Measurements from ENCODE around the gene MGLL.

The MGLL gene

DNA sequence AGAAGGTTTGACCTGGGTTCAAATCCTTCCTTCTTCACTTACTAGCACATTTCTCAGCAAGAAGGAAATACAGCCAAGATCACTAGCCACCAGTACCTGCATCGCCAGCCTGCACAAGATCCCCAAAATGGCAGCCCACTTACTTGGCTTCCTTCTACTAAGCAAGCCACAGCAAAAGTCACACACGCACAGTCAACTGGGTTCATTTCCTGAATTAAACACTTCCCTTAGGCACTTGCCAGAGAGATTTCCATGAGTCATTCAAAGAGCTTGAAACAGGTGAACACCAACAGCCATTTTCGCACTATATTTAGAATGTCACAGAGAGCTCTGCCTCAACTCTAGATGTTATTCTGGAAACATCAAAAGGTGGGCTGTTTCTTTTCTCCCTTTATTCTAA, 42.6 kb downstream of the MGLL start:
- TF ChIP-seq, protein P1, sequence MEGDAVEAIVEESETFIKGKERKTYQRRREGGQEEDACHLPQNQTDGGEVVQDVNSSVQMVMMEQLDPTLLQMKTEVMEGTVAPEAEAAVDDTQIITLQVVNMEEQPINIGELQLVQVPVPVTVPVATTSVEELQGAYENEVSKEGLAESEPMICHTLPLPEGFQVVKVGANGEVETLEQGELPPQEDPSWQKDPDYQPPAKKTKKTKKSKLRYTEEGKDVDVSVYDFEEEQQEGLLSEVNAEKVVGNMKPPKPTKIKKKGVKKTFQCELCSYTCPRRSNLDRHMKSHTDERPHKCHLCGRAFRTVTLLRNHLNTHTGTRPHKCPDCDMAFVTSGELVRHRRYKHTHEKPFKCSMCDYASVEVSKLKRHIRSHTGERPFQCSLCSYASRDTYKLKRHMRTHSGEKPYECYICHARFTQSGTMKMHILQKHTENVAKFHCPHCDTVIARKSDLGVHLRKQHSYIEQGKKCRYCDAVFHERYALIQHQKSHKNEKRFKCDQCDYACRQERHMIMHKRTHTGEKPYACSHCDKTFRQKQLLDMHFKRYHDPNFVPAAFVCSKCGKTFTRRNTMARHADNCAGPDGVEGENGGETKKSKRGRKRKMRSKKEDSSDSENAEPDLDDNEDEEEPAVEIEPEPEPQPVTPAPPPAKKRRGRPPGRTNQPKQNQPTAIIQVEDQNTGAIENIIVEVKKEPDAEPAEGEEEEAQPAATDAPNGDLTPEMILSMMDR (IDR thresholded peaks at IDR 0.05; ENCODE audit: low read depth, low read length, missing control alignments): no peak
- no peak for DNase-seq (ENCODE audit: extremely low read depth, low read depth)
- no peak overlapping the region for H3K4me3 ChIP-seq (replicated peaks; ENCODE audit: low read depth, low read length)

DNA sequence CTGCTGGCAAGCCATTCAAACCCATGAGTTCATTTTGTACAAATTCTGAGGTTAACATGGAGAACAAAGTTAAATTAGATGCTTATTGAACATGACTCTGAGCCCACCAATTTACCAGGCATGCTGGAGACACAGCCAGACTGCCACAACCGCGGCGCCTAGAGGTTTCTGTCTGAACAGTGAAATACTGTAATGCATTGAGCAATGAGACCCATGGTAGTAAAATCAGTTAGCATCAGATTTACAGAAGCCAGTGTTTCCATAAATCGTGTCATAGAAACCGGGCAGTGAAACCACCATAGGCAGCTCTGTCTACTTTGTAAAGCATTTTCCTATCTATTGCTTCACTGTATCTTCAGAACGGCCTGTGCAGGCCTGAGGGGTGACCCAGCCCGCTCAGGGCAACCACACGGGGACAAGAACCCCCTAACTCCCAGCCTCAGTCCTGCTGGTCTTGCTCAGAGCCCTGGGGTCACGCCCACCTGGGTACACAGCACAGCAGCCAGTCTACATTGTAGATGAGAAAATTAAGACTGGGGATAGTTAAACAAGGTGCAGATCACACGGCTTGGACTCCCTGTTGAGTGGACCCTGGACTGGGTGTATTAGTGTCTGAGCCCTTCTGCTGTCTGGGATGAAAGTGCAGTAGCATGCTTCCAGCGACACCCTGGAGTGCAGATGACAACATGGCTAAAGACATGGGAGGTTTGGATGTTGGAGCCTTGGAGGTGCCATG, 44.2 kb downstream of the MGLL start:
- H3K4me3 ChIP-seq (replicated peaks; ENCODE audit: low read depth, low read length): no peak overlapping the region
- no peak for DNase-seq (ENCODE audit: extremely low read depth, low read depth)
- TF ChIP-seq, protein P1 (IDR thresholded peaks at IDR 0.05; ENCODE audit: low read depth, low read length, missing control alignments): no peak

DNA sequence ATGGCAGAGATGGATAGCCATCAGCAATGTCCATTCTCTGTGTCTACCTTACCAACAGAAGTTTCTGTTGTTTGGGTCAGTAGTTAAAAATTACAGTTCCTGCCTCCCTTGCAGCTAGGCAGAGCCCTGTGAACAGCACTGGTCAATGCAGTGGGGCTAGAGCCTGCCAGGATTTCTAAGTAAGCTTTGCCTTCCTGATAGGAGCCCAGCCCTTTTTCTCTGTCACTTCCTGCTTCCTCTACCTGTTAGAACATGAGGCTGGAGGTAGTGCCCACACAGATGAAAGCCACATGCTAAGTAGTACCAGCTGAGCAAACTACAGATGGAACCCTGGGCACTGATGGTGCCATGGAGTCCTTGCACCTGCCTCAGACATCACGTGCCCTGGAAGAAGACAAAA, 45.0 kb downstream of the MGLL start:
- DNase-seq (ENCODE audit: extremely low read depth, low read depth): no peak
- H3K4me3 ChIP-seq (replicated peaks; ENCODE audit: low read depth, low read length): no peak overlapping the region
- TF ChIP-seq, protein P1 (IDR thresholded peaks at IDR 0.05; ENCODE audit: low read depth, low read length, missing control alignments): no peak

DNA sequence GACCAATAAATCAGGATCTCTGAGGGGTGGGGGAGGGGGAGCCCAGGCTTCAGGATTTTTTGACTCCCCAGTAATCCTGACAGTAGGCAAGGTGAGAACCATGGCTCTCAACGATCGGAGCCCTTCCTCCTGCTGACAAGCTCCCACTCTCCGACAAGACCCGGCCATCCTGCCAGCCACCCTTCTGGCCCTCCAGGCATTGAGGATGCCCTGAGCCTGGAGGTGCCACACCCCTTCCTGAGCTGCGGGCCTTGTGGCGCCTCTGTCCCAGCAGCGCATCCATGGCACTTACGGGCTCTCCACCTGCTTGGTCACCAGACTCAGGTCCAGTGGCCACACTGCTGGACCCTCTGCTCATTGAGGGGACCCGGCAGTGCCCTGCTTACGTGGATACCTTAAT, 46.0 kb downstream of the MGLL start:
- TF ChIP-seq, protein P1 (IDR thresholded peaks at IDR 0.05; ENCODE audit: low read depth, low read length, missing control alignments): no peak
- no peak overlapping the region for H3K4me3 ChIP-seq (replicated peaks; ENCODE audit: low read depth, low read length)
- no peak for DNase-seq (ENCODE audit: extremely low read depth, low read depth)

DNA sequence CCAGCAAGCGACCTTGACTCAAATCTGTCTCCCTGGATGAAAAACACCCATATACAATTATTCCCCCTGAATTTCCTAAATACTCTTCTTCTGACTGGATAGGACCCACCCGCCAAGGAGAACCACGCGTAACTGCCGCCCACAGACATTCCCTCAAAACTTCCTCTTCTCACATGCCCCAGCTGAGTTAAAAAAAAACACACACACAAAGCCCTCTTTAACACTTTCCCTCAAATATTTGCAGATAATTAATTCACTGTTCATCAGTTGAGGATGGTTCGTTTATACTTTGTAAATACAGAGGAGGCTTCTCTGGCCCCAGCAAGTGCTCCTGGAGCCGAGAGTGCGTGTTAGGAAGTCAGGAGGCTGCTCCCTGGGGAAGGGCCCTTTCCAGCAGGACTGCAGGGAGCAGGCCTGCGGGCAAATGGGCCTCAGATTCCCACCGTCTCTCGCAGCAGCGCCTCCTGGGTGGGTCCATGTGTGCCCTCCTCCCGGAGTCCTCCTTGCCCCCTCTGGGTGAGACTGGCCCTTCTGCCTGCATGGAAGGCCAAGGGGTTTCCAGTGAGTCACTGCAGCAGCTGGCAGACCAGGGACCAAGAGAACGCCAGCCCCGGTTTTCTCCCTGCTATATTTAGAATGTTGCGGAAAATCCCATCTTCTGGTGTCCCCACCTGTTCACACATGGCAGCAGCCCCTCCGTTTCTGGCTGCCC, 46.8 kb downstream of the MGLL start:
- DNase-seq (ENCODE audit: extremely low read depth, low read depth): no peak
- H3K4me3 ChIP-seq (replicated peaks; ENCODE audit: low read depth, low read length): no peak overlapping the region
- TF ChIP-seq, protein P1 (IDR thresholded peaks at IDR 0.05; ENCODE audit: low read depth, low read length, missing control alignments): no peak

DNA sequence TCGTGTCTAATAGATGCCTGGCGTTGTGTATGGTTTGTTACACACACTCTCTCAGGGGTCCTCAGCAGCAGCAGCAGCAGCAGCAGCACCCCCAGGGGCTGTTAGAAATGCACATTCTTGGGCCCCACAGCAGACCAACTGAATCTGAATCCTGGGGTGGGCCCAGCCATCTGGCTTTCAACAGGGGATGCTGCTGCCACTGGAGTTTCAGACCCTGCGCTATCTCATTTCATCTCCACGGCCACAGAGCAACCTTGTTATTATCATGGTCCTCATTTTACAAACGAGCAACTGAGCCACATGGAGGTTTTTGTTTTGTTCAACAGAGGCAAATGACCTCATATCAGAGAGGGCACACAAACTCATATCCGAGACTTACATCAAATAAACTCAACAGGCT, 47.7 kb downstream of the MGLL start:
- TF ChIP-seq, protein P1 (IDR thresholded peaks at IDR 0.05; ENCODE audit: low read depth, low read length, missing control alignments): no peak
- DNase-seq (ENCODE audit: extremely low read depth, low read depth): no peak
- H3K4me3 ChIP-seq (replicated peaks; ENCODE audit: low read depth, low read length): no peak overlapping the region
